Mesodermal cell (in vitro differentiated cells): Measurements from ENCODE around the gene FEZF1.
A peak's percentile ranks its signal among the peaks of the same experiment; 100 is the strongest.

ENCODE experiments used
- H3K27ac ChIP-seq: 2 replicates; pipeline ENCODE4 v1.7.0; 2013; ENCODE audit warnings: mild to moderate bottlenecking, low read depth, low read length, moderate library complexity; ENCODE audit not compliant: severe bottlenecking
- H3K36me3 ChIP-seq: 2 replicates; pipeline ENCODE4 v1.7.1; 2013; ENCODE audit warnings: mild to moderate bottlenecking, low read length, moderate library complexity; ENCODE audit not compliant: control insufficient read depth, insufficient read depth
- H3K4me1 ChIP-seq: one replicate; pipeline ENCODE4 v1.7.1; 2013; ENCODE audit warnings: mild to moderate bottlenecking, low read length; ENCODE audit not compliant: insufficient read depth, control insufficient read depth, poor library complexity, severe bottlenecking
- H3K4me3 ChIP-seq: 2 replicates; pipeline ENCODE4 v1.7.0; 2013; ENCODE audit warnings: low read length, control low read depth, mild to moderate bottlenecking; ENCODE audit not compliant: insufficient read depth, poor library complexity, severe bottlenecking; ENCODE audit errors: extremely low read depth
- H3K9me3 ChIP-seq: 2 replicates; pipeline ENCODE4 v1.7.1; 2013; ENCODE audit warnings: mild to moderate bottlenecking, low read length, moderate library complexity; ENCODE audit not compliant: control insufficient read depth
- WGBS, 2 experiments: methylation state at CpG; one replicate each; pipeline ENCODE4 v1.1.5; 2013; ENCODE audit warnings: missing lambda C conversion rate in 2 of 2; ENCODE audit not compliant: insufficient coverage in 2 of 2; 5-methylcytosine and 5-hydroxymethylcytosine counted together

Gene FEZF1

GRCh38 chr7:122316467-122317388 is 12.2 kb upstream of the FEZF1 start:
- no peaks in the 10 kb centered on the region for H3K9me3 ChIP-seq
- H3K36me3 ChIP-seq = no peaks in the 10 kb centered on the region
- WGBS, 2 experiments = 2% methylated on average over 41 to 53 of the region's 71 CpGs
- peaks cover 7% of the 10 kb centered on the region for H3K4me1 ChIP-seq
- no peak overlapping the region for H3K27ac ChIP-seq
- H3K4me3 ChIP-seq = peak overlapping the region; percentile 10

GRCh38 chr7:122315507-122316466 is 11.2 kb upstream of the FEZF1 start:
- no peaks in the 10 kb centered on the region for H3K36me3 ChIP-seq
- no peak overlapping the region for H3K4me3 ChIP-seq
- no peaks in the 10 kb centered on the region for H3K9me3 ChIP-seq
- 7 to 8% methylated on average over 18 to 22 of the region's 25 CpGs for WGBS, 2 experiments
- H3K4me1 ChIP-seq = peaks cover 7% of the 10 kb centered on the region
- H3K27ac ChIP-seq = no peak overlapping the region

GRCh38 chr7:122314284-122314683 is 9.7 kb upstream of the FEZF1 start:
- 71 to 80% methylated on average over 1 of the region's 4 CpGs for WGBS, 2 experiments
- Histone ChIP-seq H3K9me3 (no peaks in the 10 kb centered on the region), H3K27ac (no peak overlapping the region), H3K36me3 (no peaks in the 10 kb centered on the region), H3K4me1 (peaks cover 11% of the 10 kb centered on the region), H3K4me3 (no peak overlapping the region)

GRCh38 chr7:122312789-122313188 is 8.2 kb upstream of the FEZF1 start:
- Histone ChIP-seq H3K27ac (no peak overlapping the region), H3K36me3 (no peaks in the 10 kb centered on the region), H3K4me3 (no peak overlapping the region), H3K9me3 (no peaks in the 10 kb centered on the region), H3K4me1 (peaks cover 11% of the 10 kb centered on the region)
- 64% methylated on average over 2 of the region's 3 CpGs; no CpG with 5 or more reads in 1 of the 2 experiments for WGBS, 2 experiments

GRCh38 chr7:122311734-122312450 is 7.3 kb upstream of the FEZF1 start:
- H3K27ac ChIP-seq = no peak overlapping the region
- no peak overlapping the region for H3K4me3 ChIP-seq
- H3K9me3 ChIP-seq = no peaks in the 10 kb centered on the region
- 0 to 1% methylated on average over 17 to 24 of the region's 34 CpGs for WGBS, 2 experiments
- H3K36me3 ChIP-seq = no peaks in the 10 kb centered on the region
- peaks cover 16% of the 10 kb centered on the region for H3K4me1 ChIP-seq

- Histone ChIP-seq H3K9me3 (no peaks in the 10 kb centered on the region), H3K36me3 (no peaks in the 10 kb centered on the region), H3K27ac (no peak overlapping the region), H3K4me1 (peaks cover 10% of the 10 kb centered on the region), H3K4me3 (no peak overlapping the region)
- 7 to 8% methylated on average over 2 to 3 of the region's 12 CpGs for WGBS, 2 experiments
Measured at GRCh38 chr7:122311050-122311700, 6.6 kb upstream of the FEZF1 start.

- no peak overlapping the region for H3K27ac ChIP-seq
- peak overlapping the region; percentile 22 for H3K4me3 ChIP-seq
- peaks cover 12% of the 10 kb centered on the region for H3K4me1 ChIP-seq
- no peaks in the 10 kb centered on the region for H3K36me3 ChIP-seq
- WGBS, 2 experiments = 1% methylated on average over 49 to 51 of the region's 61 CpGs
- H3K9me3 ChIP-seq = no peaks in the 10 kb centered on the region
Measured at GRCh38 chr7:122310119-122311021, 5.8 kb upstream of the FEZF1 start.

- Histone ChIP-seq H3K4me1 (peaks cover 12% of the 10 kb centered on the region), H3K27ac (no peak overlapping the region), H3K4me3 (no peak overlapping the region), H3K9me3 (no peaks in the 10 kb centered on the region), H3K36me3 (no peaks in the 10 kb centered on the region)
- WGBS, 2 experiments = 0 to 14% methylated on average over 1 of the region's 3 CpGs
Measured at GRCh38 chr7:122309421-122309820, 4.9 kb upstream of the FEZF1 start.

- Histone ChIP-seq H3K9me3 (no peaks in the 10 kb centered on the region), H3K36me3 (no peaks in the 10 kb centered on the region), H3K4me1 (peaks cover 12% of the 10 kb centered on the region), H3K27ac (no peak overlapping the region), H3K4me3 (no peak overlapping the region)
- whole genome bisulfite sequencing, 2 experiments = 2 to 3% methylated on average over 10 to 11 of the region's 13 CpGs
Measured at GRCh38 chr7:122307228-122307621, 2.7 kb upstream of the FEZF1 start.
